K562 (cell line): ENCODE data around the gene PIGV. TPM values are rescaled to one million over a fixed set of nuclear protein-coding genes. Genes with fewer than 3 reads are reported as not detected.

Experiments
- CBX8 ChIP-seq: fragments of 200-600 bp; sonication (generic); IDR thresholded peaks from 2 replicates; pipeline ENCODE4 v1.6.1; 2012; ENCODE audit warnings: borderline replicate concordance, mixed run types, low read depth, mild to moderate bottlenecking, moderate library complexity, mixed read lengths, low read length, control low read depth, inconsistent platforms; ENCODE audit not compliant: poor library complexity, severe bottlenecking; ENCODE audit errors: extremely low read depth
- DIDO1 ChIP-seq: fragments of 450-650 bp; IDR thresholded peaks from 2 replicates; pipeline ENCODE4 v1.6.1; 2016; ENCODE audit warnings: low read depth, missing biosample characterization, missing genetic modification characterization
- ELF1 ChIP-seq: fragments of 200-800 bp; sonication (Bioruptor generic); IDR thresholded peaks from 2 replicates; pipeline ENCODE4 v1.6.1; 2016; ENCODE audit warnings: missing genetic modification characterization, missing compliant biosample characterization
- ETV1 ChIP-seq: fragments of 450-650 bp; conservative IDR thresholded peaks from 2 replicates; pipeline ENCODE4 v1.6.1; 2016; ENCODE audit warnings: missing genetic modification characterization, control low read depth, low read depth, missing compliant biosample characterization
- GABPA ChIP-seq: fragments of 200-800 bp; sonication (Bioruptor generic); conservative IDR thresholded peaks from 2 replicates; pipeline ENCODE4 v1.6.1; 2016; ENCODE audit warnings: low read depth, missing genetic modification characterization, missing compliant biosample characterization
- KLF13 ChIP-seq: fragments of 450-650 bp; IDR thresholded peaks from 2 replicates; pipeline ENCODE4 v1.6.1; 2016; ENCODE audit warnings: missing genetic modification characterization, low read depth, mild to moderate bottlenecking, missing compliant biosample characterization, moderate library complexity, borderline replicate concordance
- RBFOX2 ChIP-seq: fragments of 200-400 bp; formaldehyde crosslinking; IDR thresholded peaks from 2 replicates; pipeline ENCODE4 v1.6.1; 2017; ENCODE audit warnings: low read depth, mild to moderate bottlenecking, low read length, moderate library complexity
- RNF2 ChIP-seq: sonication (generic); IDR thresholded peaks from 2 replicates; pipeline ENCODE4 v1.6.1; 2016
- SRSF1 ChIP-seq: fragments of 200-400 bp; formaldehyde crosslinking; IDR thresholded peaks from 2 replicates; pipeline ENCODE4 v1.6.1; 2017; ENCODE audit warnings: mild to moderate bottlenecking, low read depth, low read length, moderate library complexity
- TARDBP ChIP-seq: fragments of 450-650 bp; IDR thresholded peaks from 2 replicates; pipeline ENCODE4 v1.6.1; 2016
- ZNF586 ChIP-seq: fragments of 450-650 bp; formaldehyde crosslinking; conservative IDR thresholded peaks from 2 replicates; pipeline ENCODE4 v1.4.0; 2020; ENCODE audit warnings: mild to moderate bottlenecking, moderate library complexity
- polyA plus RNA-seq, 8 experiments: library from polyadenylated mRNA; depleted of rRNA in 4 of 8; stranded (reverse) in 5 of 8; unstranded in 3 of 8; fragments of >200 nt; fragmentation: Nextera tagmentation in 2 of 8; fragmentation: Illumina TruSeq in 1 of 8; extraction: Ambion mirVana in 2 of 8; extraction: Trizol in 1 of 8; gene quantifications; 2 replicates each; pipeline versions ENCODE4 v1.2.1 to v1.2.3, GENCODE V29; 2011 to 2014; ENCODE audit warnings: inconsistent platforms in 1 of 8, missing spikeins in 1 of 8
- total RNA-seq, 7 experiments: library from RNA; depleted of rRNA in 6 of 7; stranded (reverse); fragments of >200 nt in 6 of 7; fragmentation: Illumina TruSeq in 2 of 7; extraction: Trizol in 2 of 7; gene quantifications; 2 replicates each; pipeline versions ENCODE4 v1.2.1 to v1.2.3, GENCODE V29; 2011 to 2021; ENCODE audit warnings: low replicate concordance in 1 of 7
- TF ChIP-seq, protein P1 (sequence below), 2 experiments: fragments of 450-650 bp; formaldehyde crosslinking in 1 of 2; IDR thresholded peaks; 2 replicates each; pipeline versions ENCODE4 v1.4.0 to v1.6.1; 2014 to 2020; ENCODE audit warnings: mild to moderate bottlenecking in 2 of 2, borderline replicate concordance in 1 of 2, low read depth in 1 of 2
- TF ChIP-seq, protein P2 (sequence below): IDR thresholded peaks from 3 replicates; pipeline ENCODE4 v1.6.1; 2011; ENCODE audit warnings: borderline replicate concordance, mild to moderate bottlenecking, moderate library complexity; ENCODE audit not compliant: insufficient read length; ENCODE audit errors: extremely low read depth

Gene PIGV
- total and polyA plus RNA-seq, 9 of the 15 experiments (the other 6 are each of a cell fraction or from before 2014, with no cell fraction given), result 8.4 to 21.8 (median 11.7) TPM

DNA sequence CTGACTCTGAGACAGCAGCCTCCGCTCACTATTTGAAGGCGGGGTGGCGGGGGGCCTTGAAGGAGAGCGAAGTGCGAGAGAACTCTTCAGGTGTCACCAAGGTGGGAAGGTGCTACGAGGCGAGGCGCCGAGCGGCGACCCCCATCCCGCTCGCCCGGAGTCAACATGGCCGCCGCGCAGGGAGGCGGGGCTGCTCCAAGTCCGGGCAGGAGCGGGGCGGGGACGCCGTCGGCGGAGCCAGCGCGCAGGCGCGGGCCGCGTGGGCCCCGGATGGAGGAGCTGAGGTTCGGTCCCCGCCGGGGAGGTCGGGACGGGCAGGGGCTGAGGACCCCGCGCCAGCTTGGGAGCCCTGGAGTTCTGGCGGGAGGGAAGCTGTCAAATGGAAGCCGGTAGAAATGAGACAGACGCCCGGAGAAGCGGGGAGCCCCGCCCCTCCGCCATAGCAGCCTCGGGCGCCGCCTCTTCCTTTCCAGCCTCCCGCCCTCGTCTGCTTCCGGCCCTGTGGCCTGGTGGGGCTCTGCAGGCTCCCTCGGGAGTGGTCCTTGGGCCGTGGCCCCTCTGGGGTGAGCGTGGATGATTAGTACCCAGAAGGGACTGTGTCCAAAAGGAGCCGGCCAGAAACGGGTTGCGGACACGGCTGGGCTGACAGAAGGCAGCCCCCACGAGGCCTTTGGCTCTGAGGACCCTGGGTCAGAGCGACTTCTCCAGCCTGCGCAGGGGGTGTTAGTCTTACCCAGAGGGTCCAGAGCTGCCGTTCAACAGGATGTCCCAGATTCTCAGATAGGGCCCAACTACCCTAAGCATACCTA, at the start of gene PIGV (continued):
- TF ChIP-seq KLF13 (tag) (peak; percentile 89; the same call in 1 of the 2 replicates), ELF1 (tag) (peak; percentile 75), ETV1 (tag) (peak; percentile 94), RBFOX2 (peak; percentile 95), ZNF586 (CRISPR knock-in tag) (no peak), CBX8 (no peak), RNF2 (peak; percentile 52; the same call in 1 of the 2 replicates), TARDBP (no peak; the same call in 1 of the 2 replicates), SRSF1 (peak; percentile 50; the same call in 1 of the 2 replicates), DIDO1 (peak; percentile 31; the same call in 1 of the 2 replicates), GABPA (tag) (peak; percentile 95)
- TF ChIP-seq, protein P1, sequence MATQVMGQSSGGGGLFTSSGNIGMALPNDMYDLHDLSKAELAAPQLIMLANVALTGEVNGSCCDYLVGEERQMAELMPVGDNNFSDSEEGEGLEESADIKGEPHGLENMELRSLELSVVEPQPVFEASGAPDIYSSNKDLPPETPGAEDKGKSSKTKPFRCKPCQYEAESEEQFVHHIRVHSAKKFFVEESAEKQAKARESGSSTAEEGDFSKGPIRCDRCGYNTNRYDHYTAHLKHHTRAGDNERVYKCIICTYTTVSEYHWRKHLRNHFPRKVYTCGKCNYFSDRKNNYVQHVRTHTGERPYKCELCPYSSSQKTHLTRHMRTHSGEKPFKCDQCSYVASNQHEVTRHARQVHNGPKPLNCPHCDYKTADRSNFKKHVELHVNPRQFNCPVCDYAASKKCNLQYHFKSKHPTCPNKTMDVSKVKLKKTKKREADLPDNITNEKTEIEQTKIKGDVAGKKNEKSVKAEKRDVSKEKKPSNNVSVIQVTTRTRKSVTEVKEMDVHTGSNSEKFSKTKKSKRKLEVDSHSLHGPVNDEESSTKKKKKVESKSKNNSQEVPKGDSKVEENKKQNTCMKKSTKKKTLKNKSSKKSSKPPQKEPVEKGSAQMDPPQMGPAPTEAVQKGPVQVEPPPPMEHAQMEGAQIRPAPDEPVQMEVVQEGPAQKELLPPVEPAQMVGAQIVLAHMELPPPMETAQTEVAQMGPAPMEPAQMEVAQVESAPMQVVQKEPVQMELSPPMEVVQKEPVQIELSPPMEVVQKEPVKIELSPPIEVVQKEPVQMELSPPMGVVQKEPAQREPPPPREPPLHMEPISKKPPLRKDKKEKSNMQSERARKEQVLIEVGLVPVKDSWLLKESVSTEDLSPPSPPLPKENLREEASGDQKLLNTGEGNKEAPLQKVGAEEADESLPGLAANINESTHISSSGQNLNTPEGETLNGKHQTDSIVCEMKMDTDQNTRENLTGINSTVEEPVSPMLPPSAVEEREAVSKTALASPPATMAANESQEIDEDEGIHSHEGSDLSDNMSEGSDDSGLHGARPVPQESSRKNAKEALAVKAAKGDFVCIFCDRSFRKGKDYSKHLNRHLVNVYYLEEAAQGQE (IDR thresholded peaks at IDR 0.05; ENCODE audit: borderline replicate concordance), result no peak
- TF ChIP-seq, protein P1 (CRISPR knock-in tag; IDR thresholded peaks at IDR 0.05; ENCODE audit: low read depth), result peak; percentile 27; the same call in 1 of the 2 replicates
- TF ChIP-seq, protein P2, sequence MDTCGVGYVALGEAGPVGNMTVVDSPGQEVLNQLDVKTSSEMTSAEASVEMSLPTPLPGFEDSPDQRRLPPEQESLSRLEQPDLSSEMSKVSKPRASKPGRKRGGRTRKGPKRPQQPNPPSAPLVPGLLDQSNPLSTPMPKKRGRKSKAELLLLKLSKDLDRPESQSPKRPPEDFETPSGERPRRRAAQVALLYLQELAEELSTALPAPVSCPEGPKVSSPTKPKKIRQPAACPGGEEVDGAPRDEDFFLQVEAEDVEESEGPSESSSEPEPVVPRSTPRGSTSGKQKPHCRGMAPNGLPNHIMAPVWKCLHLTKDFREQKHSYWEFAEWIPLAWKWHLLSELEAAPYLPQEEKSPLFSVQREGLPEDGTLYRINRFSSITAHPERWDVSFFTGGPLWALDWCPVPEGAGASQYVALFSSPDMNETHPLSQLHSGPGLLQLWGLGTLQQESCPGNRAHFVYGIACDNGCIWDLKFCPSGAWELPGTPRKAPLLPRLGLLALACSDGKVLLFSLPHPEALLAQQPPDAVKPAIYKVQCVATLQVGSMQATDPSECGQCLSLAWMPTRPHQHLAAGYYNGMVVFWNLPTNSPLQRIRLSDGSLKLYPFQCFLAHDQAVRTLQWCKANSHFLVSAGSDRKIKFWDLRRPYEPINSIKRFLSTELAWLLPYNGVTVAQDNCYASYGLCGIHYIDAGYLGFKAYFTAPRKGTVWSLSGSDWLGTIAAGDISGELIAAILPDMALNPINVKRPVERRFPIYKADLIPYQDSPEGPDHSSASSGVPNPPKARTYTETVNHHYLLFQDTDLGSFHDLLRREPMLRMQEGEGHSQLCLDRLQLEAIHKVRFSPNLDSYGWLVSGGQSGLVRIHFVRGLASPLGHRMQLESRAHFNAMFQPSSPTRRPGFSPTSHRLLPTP, result no peak
